Stimulated activated CD4-positive, alpha-beta T cell treated with anti-CD3 and anti-CD28 coated beads, Interleukin-1b, Interleukin-23, amount 100 ng/mL, for 1 hour (primary cell): Measurements from ENCODE around the gene GNRH2.
"Not testable (repeated sequence)": the region's sequence is repeated elsewhere in the genome, so short reads cannot be mapped to it uniquely, and the experiment has no call there.

ENCODE experiments used
- DNase-seq, 2 donors: peaks; one replicate each; pipeline ENCODE4 v3.0.0-alpha.2; 2020; ENCODE audit warnings: low read depth in 2 of 2

GNRH2 gene

GRCh38 chr20:3041854-3042409, 1.5 kb upstream of the GNRH2 start:
- DNase-seq, result no peak

- DNase-seq, result no peak
These were observed 797 bp upstream of the GNRH2 start for GRCh38 chr20:3042625-3043024.

GRCh38 chr20:3044336-3044965, 1.0 kb downstream of the GNRH2 start:
- DNase-seq, result no peak

- no peak for DNase-seq
These were observed 1.8 kb downstream of the GNRH2 start for GRCh38 chr20:3045042-3045815.

GRCh38 chr20:3045816-3046676, 2.6 kb downstream of the GNRH2 start, which contains the start of gene MRPS26:
TSS of gene MRPS26 (plus strand) at chr20:3046052. CDS start at chr20:3046069, 17 bp downstream.
- DNase-seq, result peak; percentile 32 to 65

GRCh38 chr20:3046677-3047462, 3.4 kb downstream of the GNRH2 start:
- no peak for DNase-seq

GRCh38 chr20:3047486-3048419, 4.3 kb downstream of the GNRH2 start:
- DNase-seq, result no peak

- DNase-seq, result no peak
These were observed 8.1 kb downstream of the GNRH2 start for GRCh38 chr20:3051385-3052019.

- no peak for DNase-seq
These were observed 16.1 kb downstream of the GNRH2 start for GRCh38 chr20:3059489-3059888.

GRCh38 chr20:3064119-3064518, 20.7 kb downstream of the GNRH2 start:
- not testable (repeated sequence) for DNase-seq

- DNase-seq, result no peak
These were observed 24.0 kb downstream of the GNRH2 start for GRCh38 chr20:3067139-3068014.

- DNase-seq, result no peak
These were observed 24.7 kb downstream of the GNRH2 start for GRCh38 chr20:3068075-3068474.

- DNase-seq, result no peak
These were observed 25.8 kb downstream of the GNRH2 start for GRCh38 chr20:3068986-3069900.

GRCh38 chr20:3070725-3071124, 27.3 kb downstream of the GNRH2 start:
- DNase-seq, result no peak

GRCh38 chr20:3071266-3071609, 27.8 kb downstream of the GNRH2 start:
- no peak for DNase-seq

- DNase-seq, result peak; percentile 45 to 51
These were observed 28.4 kb downstream of the GNRH2 start, which contains the start of gene OXT for GRCh38 chr20:3071610-3072529. TSS of gene OXT (plus strand) at chr20:3071620. CDS start at chr20:3071656, 36 bp downstream.
